UCSD-AML1 (cell line): Measurements from ENCODE around the gene DKKL1.
"Not testable (repeated sequence)": the region's sequence is repeated elsewhere in the genome, so short reads cannot be mapped to it uniquely, and the experiment has no call there.

ENCODE experiments used
- DNase-seq: peaks from one replicate; lab custom pipeline; 2025; ENCODE audit not compliant: unreplicated experiment; lab: John Stamatoyannopoulos, UW

DKKL1 gene

DNA sequence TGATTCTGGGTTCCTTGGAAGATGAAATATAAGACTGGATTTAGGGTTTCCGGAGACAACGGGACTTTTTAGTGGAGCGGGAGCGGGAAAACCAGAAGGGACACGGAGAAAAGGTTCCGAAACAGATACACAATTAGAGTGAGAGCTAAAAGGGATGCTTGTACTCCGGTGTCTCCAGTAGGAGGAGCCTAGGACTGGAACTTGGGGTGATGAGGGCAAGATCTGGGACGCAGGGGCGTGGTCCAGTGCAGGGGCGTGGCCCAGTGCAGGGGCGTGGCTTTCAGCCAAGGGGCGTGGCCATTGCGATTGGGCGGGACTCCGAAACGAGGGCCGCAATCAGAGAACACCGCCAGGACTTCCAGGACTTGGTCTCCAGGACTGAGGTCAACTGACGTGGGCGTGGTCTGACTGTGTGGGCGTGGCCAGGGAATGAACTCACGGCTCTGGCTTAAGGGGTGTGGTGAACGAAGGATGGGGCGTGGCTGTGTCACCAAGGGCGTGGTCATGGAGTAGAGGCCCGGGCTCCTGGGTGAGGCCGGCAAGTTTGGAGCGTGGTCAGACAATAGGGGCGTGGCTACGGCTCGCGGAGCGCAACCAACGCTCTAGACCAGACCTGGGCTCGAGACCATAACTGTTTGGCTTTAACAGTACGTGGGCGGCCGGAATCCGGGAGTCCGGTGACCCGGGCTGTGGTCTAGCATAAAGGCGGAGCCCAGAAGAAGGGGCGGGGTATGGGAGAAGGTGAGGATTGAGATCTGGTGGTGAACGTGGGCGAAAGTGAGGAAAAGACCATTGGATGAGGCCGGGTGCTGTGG lies at the start of gene DKKL1:
Gene DKKL1 (plus strand): TSS at position 610 of the 815 bp plus-strand sequence. CDS start 122 bp downstream, at position 732.
- DNase-seq: no peak

DNA sequence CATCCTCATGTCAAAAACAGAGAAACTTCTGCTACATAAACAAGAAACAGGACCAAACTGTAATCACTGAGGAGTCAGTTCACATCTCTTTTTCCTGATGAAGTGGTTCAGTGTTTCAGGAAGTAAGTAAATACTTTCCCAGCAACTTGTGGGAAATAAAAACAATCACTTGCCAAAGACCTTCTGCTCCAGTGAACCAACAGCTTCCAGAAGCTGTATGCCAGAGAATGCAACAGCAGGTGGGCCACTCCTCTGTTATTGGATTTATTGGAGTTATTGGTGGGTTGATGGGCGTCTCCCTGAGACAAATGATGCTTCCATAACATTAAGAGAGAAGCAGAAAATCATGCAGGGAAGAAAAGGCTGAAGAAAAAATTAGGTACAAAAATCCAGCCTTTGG lies 48.6 kb upstream of the DKKL1 start:
- no peak for DNase-seq

DNA sequence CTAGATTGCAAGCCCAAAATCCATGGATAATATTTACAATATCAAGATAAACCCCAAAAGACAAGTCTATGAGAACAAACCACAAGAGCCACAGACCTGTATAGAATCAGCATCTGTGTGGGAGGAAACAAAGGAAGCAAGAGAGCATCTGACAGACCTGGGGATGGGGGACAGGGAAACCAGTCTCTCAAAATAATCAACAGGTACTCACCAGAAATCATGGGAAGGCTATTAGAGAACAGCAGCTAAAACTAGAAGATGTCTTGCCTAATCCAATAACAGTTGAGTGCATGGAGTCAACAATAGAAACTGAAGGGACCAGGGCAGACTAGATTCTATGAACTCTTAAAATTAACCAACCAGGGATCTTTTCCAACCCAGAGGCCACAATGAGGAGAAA lies 47.4 kb upstream of the DKKL1 start:
- DNase-seq: no peak

DNA sequence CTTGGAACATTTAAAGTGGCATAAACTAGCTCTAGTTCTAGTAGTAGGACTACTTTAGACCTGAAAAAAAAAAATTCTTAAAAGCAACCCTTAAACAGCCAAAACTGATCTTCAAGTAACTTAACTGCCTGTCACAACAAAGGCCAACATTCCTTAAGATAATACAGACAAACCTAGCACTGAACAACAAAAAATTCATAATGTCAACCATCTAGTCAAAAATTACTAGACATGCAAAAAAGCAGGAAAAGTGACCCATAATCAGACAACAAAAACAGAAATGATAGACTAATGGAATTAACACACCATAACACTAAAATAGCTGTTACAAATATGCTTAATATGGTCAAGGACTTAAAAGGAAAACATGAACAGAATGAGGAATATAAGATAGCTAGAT lies 45.4 kb upstream of the DKKL1 start:
- no peak for DNase-seq

DNA sequence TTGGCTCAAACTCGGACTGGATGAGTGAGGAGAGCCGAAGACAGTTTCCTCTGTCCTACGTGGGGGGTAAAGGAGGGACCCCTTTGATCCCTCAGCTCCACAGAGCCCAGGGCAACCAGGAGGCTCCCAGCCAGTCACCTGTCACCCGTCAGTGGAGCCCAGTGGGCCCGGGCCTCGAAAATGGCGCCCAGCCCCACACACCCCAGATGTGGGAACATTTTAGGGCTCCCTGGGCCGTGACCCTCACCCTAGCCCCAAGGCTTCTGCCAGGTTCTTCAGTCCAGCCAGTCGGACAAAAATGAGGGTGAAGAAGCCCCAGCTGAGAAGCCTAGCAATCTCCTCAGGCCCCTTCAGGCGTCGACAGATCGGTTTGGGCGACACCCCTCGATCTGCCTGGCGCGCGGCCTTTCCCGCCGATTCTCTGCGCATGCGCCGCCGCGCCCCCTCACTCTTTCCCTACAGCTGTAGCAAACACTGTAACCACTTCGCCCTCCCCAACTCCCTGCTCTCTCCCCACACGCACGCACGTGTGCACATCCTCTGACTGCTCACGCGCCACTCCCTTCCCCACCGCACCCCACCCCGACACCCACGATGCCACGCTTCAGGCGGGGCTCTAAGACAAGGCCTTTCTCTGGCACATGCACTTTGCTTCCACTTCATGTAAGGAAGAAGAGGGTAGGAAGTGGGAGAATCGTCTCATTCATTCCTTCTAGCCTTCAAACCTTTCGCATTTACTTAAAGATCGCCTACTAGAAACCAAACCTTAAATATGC lies 38.7 kb upstream of the DKKL1 start, which contains the start of gene SLC6A16:
Gene SLC6A16 (minus strand): TSS at position 391 of the 776 bp plus-strand sequence. CDS start 13,844 bp downstream, outside the sequence.
- DNase-seq: no peak

DNA sequence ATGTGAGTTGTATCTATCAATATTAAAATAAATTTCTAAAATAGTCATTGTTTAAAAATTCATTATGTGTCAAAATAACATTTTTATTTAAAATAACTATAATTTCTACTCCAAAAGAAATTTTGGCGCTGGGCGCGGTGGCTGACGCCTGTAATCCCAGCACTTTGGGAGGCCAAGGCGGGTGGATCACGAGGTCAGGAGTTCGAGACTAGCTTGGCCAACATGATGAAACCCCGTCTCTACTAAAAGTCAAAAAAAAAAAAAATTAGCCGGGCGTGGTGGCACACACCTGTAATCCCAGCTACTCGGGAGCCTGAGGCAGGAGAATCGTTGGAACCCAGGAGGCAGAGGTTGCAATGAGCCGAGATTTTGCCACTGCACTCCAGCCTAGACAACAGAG lies 37.9 kb upstream of the DKKL1 start:
- not testable (repeated sequence) for DNase-seq

DNA sequence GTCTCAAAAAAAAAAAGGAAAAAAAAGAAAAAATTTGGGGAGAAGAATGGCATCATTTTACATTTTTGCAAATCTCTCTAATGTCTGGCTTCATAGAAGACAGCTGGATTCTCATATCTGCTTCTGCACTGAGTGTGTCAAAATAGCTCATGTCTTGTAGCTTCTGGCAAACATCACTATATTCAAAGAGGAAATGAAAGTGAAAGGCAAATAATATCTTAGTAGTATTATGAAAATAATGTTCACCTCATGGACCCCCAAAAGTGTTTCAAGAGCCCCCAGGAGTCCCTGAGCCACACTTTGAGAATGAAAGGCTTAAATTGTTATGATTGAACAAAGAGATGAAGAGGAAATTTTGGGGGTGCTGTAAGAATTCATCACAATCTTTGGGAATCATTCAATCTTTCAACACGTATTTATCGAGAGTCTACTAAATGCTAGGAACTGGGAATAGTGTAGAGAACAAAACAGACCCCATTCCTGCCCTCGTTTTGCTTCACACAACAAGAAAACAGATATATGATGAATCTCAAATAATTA lies 37.4 kb upstream of the DKKL1 start:
- DNase-seq: no peak

DNA sequence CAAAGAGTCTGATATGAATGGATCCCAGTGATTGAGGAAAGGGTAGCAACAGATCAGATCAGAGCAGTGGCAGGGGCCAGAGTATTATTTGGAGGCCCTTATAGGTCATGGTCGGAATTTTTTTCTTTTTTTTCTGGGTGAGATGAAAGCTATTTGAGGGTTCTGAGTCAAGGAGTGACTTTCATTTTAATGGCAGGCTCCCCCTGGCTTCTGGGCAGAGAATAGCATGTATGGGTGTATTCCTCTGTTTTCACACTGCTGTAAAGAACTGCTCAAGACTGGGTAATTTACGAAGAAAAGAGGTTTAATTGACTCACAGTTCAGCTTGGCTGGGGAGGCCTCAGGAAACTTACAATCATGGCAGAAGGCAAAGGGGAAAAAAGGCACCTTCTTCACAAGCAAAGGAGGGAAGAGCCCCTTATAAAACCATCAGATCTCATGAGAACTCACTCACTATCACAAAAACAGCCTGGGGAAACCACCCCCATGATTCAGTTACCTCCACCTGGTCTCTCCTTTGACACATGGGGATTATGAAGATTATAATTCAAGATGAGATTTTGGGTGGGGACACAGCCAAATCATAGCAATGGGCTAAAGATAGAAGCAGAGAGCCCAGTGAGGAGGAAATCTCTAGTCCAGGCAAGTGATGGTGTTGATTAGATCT lies 35.7 kb upstream of the DKKL1 start:
- DNase-seq: no peak

DNA sequence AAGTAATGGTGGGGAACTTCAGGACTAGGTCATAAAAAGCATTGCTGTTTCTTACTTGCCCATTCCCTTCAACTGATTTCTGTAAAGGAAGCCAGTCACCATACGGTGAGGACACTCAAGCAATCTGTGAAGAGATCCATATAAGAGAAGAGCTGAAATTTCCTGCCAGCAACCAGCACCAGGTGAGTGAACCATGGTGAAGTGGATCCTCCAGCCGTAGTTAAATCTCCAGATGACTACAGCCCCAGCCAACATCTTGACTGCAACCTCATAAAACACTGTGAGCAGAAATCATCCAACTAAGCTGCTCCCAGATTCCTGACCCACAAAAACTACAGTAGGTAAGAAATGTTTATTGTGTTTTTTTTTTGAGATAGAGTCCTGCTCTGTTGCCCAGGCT lies 34.9 kb upstream of the DKKL1 start:
- no peak for DNase-seq

DNA sequence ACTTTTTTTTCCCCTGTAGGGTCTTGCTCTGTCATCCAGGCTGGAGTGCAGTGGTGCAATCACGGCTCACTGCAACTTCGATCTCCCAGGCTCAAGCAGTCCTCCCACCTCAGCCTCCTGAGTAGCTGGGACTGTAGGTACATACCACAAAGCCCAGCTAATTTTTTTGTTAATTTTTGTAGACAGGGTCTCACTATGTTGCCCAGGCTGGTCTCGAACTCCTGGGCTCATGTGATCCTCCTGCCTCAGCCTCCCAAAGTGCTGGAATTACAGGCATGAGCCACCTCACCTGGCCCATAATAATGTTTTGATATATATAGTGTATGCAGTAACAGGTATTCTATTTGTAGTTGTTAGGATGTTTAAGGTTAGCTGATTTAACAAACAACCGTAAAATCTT lies 32.5 kb upstream of the DKKL1 start:
- DNase-seq: not testable (repeated sequence)

DNA sequence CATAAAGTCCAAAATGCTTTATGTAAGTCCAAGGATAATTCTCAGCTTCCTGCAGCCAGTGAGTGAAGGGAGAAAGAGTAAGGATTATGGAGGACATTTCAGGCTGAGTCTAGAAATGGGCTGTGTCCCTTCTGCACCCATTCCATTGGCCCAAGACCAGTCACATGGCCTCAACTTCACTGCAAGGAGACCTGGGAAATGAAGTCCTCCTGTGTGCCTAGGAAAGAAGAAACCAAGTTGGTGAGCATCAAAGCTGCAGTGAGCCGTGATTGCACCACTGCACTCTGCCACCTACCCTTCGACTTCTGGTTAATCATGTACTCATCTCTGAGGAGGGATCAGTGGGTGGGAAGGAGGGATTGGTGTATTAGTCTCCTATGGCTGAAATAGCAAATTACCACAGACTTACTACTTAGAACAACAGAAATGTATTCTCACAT lies 32.0 kb upstream of the DKKL1 start:
- peak; percentile 35 for DNase-seq

DNA sequence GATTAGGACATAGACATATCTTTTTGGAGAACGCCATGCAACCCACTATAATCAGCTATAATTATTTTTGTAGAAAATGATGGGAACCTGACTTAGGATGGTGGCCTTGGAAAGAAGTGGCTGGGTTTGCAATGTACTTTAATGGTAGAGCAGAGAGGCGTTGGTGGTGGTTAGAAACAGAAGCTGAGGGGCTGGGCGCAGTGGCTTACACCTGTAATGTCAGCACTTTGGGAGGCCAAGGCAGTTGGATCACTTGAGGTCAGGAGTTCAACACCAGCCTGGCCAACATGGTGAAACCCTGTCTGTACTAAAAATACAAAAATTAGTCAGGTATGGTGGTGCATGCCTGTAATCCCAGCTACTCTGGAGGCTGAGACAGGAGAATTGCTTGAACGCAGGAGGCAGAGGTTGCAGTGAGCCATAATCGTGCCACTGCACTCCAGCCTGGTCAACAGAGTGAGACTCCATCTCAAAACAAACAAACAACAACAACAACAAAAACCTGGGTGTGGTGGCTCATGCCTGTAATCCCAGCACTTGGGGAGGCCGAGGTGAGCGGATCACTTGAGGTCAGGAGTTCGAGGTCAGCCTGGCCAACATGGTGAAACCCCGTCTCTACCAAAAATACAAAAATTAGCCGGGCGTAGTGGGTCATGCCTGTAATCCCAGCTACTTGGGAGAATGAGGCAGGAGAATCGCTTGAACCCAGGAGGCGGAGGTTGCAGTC lies 30.8 kb upstream of the DKKL1 start:
- not testable (repeated sequence) for DNase-seq

DNA sequence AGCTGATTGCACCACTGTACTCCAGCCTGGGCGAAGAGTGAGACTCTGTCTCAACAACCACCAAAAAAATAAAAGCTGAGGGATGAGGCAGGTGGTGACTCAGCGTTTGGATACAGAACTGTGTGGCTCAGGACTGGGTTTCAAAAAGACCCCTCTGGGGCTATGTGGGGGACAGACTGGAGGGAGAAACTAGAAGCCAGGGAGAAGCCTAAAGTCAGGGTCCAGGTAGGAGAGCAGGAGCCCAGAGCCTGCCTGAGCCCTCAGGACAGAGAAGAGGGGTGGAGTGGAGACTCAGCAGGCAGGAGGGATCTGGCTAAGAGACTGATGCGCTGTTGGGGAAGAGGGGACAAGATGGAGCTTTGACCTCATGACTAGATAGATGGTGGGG lies 30.3 kb upstream of the DKKL1 start:
- no peak for DNase-seq

DNA sequence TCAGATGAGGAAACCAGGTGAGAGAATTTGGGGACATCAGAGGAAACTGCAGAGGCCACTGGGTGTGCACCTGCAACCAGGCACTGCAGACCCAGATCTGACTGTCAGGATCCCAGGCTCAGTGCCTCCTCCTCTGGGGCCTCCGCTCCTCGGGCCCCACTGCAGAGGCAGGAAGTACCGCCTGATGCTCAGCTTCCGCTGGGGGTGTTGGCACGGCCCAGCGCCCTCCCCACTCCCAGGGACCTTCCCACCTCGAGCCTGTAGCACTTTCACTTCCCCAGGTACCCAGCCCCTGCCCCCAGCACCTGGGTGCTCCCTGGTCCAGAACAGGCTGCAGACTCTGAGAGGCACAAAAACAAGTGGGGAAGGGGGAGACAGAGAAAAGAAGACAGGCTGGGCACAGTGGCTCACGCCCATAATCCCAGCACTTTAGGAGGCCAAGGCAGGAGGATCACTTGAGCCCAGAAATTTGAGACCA lies 29.8 kb upstream of the DKKL1 start:
- peak; percentile 68 for DNase-seq

DNA sequence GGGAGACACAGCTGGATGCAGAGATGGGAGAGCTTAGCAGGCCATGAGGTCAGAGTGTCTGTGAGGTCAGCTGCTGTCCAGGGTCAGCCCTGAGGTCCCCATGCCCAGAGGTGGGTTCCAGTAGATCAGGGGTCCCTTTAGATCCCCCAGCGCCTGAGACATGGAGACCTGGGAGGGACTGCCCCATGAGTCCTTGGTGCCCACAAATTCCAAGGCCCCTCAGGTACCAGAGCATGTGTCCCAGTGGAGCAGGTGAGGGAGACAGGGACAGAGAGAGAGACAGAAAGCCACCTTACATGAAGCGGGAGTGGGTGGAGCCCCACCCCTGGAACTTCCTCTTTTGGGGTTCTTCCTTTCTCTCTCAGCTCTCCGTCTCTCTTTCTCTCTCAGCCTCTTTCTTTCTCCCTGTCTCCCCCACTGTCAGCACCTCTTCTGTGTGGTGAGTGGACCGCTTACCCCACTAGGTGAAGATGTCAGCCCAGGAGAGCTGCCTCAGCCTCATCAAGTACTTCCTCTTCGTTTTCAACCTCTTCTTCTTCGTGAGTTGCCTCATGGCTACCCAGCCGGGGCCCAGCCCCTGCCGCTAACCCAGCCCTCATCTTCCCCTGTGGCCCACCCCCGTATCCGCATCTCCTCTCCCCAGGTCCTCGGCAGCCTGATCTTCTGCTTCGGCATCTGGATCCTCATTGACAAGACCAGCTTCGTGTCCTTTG lies 28.4 kb upstream of the DKKL1 start, which contains the start of gene CD37:
Gene CD37 (plus strand): TSS at position 336 of the 713 bp plus-strand sequence. CDS start 135 bp downstream, at position 471.
- DNase-seq: peak; percentile 67

DNA sequence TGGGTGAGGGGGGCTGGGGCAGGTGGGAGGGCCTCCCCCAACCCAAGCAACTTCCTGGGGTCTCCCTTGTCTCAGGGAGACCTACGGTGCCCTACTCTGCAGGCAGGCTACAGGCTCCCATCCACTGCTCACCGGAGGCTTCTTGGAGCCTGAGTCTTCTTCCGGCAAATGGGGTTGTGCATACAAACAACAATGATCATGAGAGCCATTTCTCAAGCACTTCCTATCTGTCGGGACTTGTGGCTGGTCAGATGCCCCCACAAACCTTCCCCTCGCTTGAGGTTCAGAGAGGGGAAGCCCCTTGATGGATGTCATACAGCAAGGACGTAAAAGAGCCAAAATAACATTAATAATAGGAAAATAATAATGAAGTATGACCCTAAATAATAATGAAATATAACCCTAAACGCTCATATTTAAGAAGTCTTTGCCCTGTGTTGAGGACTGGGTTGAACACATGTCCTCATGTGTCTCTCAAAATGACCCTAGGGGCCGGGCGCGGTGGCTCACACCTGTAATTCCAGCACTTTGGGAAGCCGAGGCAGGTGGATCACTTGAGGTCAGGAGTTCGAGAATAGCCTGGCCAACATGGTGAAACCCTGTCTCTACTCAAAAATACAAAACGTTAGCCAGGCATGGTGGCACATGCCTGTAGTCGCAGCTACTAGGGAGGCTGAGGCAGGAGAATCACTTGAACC lies 27.7 kb upstream of the DKKL1 start:
- DNase-seq: no peak

DNA sequence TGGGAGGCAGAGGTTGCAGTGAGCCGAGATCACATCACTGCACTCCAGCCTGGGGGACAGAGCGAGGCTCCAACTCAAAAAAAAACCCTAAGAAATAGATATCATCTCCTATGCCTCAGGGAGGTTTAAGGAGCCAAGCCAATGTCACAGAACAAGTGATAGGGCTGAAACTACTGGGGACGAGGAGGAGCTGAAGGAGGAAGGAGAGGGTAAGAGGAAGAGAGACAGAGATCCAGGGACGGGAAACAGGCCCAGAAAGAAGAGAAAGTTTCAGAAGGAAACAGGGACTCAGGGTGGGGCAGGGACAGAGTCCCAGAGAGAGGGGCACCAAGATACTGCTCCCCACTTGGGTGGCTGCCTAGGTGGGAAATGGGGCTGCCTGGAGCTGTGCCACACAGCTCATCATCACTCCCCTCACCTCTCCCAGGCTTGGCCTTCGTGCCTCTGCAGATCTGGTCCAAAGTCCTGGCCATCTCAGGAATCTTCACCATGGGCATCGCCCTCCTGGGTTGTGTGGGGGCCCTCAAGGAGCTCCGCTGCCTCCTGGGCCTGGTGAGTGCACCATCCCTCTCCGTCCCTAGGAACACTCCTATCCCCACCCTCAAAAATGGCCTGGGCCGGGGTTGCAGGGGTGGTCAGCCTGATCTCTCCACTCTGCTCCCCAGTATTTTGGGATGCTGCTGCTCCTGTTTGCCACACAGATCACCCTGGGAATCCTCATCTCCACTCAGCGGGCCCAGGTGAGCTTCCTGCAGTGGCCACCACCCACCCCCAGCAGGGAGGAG lies 27.0 kb upstream of the DKKL1 start:
- DNase-seq: no peak

DNA sequence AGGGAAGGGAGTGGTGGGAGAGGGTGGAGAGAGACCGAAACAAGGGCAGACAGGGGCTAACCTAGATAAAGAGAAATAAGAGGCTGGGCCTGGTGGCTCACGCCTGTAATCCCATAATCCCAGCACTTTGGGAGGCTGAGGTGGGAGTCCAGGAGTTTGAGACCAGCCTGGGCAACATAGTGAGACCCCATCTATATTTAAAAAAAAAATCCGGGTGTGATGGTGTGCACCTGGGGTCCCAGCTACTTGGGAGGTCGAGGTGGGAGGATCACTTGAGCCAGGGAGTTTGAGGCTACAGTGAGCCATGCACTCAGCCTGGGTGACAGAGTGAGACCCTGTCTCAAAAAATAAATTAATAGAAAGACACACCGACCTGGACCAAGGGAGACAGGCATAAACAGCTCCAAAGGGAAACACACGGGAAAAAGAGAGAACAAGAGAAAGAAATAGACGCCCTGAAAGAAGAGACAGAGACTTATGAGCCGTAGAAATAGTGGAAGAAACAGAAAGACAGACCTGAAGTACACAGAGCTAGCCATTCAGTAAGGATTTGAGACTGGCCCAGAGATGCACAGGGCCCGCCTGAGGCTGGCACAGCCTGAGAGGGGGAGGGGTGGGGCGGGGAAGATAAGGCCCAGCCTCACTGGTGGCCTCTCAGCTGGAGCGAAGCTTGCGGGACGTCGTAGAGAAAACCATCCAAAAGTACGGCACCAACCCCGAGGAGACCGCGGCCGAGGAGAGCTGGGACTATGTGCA lies 26.2 kb upstream of the DKKL1 start:
- DNase-seq: no peak
